LNCaP clone FGC (cell line): ENCODE data around the gene DOCK2.

Source experiments
- DNase-seq: peaks from one replicate; pipeline ENCODE4 v3.0.0-alpha.2; 2011; ENCODE audit warnings: low read depth
- H3K4me3 ChIP-seq: 2 replicates; pipeline ENCODE4 v1.5.1; 2011; ENCODE audit warnings: mild to moderate bottlenecking, low read depth, low read length, control low read depth
- CTCF ChIP-seq: IDR thresholded peaks from 2 replicates; pipeline ENCODE4 v1.5.1; 2012; ENCODE audit warnings: mild to moderate bottlenecking; ENCODE audit not compliant: control insufficient read depth, insufficient read depth; ENCODE audit errors: extremely low read depth

The DOCK2 gene

GRCh38 chr5:169893571-169893970, 256.5 kb downstream of the DOCK2 start:
- DNase-seq: no peak
- TF ChIP-seq CTCF: no peak
- H3K4me3 ChIP-seq: no peak overlapping the region

GRCh38 chr5:169895926-169896325, 258.9 kb downstream of the DOCK2 start:
- TF ChIP-seq CTCF: no peak
- H3K4me3 ChIP-seq: no peak overlapping the region
- no peak for DNase-seq

DNA sequence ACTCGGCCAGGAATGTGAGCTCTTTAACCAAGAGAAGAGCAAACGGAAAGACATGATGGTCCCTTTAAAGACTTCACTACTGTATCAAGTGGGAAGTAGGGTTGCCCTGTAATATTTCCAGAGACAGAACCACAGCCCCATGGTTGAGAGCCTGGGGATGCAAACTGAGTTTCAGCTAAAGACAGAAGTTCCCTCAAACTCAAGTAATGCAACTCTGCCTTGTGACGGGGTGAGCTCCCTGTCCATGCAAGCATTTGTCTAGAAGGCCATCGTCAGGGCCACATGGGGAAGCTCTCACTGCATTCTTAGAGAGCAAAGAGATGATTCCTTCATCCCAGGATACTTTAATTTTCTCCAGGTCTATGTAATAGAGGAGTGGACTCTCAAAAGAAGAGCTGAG, 260.4 kb downstream of the DOCK2 start:
- no peak for DNase-seq
- no peak overlapping the region for H3K4me3 ChIP-seq
- TF ChIP-seq CTCF: no peak

DNA sequence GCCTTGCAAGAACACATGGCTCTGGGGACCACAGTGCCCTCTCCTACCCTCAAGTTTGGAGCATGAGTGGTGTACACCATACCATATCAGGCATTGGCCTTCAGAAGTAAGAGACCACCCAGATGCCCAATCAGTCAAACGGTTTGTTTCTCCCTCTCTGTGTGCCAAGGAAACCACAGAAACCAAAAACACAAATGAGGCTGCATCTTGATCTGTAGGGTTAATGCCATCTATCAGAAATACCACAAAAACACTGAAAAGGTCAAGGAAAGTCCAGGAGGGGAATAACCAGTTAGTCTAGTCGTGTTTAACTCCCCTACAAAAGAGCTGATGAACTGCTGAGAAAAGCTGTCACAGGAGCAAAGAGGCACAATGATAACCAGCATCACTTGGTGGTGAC, 264.8 kb downstream of the DOCK2 start:
- TF ChIP-seq CTCF: no peak
- DNase-seq: no peak
- H3K4me3 ChIP-seq: no peak overlapping the region

DNA sequence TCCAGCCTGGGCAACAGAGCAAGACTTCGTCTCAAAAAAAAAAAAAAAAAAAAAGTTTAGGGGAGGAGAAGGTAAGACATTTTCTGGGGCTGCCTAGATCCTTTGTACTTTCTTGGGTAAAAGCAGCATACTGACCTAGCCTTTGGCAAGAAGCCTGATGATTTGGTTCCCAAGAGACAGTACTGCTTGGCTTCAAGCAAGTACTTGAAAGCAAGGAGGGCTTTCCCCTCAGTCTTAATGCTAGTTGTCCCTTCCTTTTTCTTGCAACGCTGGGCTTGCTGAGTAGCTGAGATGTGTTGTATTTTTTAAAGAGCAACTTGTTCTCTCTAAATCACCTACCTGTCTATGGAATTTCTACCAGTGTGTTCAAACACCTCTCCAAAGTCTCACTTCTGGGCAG, 267.0 kb downstream of the DOCK2 start:
- no peak for TF ChIP-seq CTCF
- no peak overlapping the region for H3K4me3 ChIP-seq
- DNase-seq: no peak

GRCh38 chr5:169904508-169904907, 267.4 kb downstream of the DOCK2 start:
- DNase-seq: no peak
- TF ChIP-seq CTCF: no peak
- H3K4me3 ChIP-seq: no peak overlapping the region

GRCh38 chr5:169905017-169905416, 267.9 kb downstream of the DOCK2 start:
- no peak for DNase-seq
- no peak overlapping the region for H3K4me3 ChIP-seq
- no peak for TF ChIP-seq CTCF
